Pons (tissue), 1 donor: ENCODE data around the gene LIN7B.
A peak's percentile ranks its signal among the peaks of the same experiment; 100 is the strongest.

Source experiments
- DNase-seq: peaks from one replicate; pipeline ENCODE4 v3.0.0-alpha.2; 2016; ENCODE audit warnings: low spot score

The LIN7B gene, protein sequence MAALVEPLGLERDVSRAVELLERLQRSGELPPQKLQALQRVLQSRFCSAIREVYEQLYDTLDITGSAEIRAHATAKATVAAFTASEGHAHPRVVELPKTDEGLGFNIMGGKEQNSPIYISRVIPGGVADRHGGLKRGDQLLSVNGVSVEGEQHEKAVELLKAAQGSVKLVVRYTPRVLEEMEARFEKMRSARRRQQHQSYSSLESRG

DNA sequence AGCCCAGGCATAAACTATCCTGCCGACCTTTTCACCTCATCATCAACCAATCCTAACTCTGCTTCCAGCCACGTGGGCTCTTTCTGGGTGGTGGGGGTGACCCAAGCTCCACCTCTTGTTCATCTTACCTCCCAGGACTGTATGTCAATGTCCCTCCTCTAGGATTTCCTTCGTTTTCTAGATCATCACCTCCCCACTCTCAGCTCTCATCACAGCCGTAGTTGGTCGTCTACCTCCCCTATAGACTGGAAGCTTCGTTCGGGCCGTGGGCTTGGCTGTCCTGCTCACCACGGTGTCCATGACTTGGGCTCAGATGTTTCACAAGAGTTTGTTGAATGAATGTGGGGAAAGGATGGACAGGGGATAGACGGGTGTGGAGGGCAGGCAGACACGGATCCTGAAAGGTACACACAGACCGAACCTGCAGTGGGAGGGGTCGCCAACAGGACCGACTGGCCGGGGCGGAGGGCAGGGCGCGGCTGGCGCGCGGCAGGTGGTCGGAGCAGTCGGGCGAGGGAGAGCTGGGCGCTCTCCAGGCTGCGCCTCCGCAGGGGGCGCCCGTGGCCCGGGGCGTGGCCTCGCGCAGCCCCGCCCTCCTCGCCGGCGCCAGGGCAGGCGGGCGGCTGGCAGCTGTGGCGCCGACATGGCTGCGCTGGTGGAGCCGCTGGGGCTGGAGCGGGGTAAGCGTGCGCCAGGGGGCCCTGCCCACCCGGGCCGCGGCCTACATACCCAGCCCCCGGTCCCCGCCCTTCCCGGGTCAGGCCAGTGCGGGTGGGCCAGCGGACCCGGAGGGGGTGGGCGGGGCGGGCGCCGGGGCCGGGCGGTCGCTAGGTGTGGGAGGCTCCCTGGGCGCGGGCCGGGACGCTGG lies at the start of gene LIN7B:
LIN7B (plus strand) TSS at position 609 of the 868 bp plus-strand sequence; CDS start at position 644, 35 bp downstream.
- DNase-seq, result no peak

- DNase-seq, result no peak
Measured at GRCh38 chr19:49064768-49065611, 49.2 kb upstream of the LIN7B start, which contains the start of gene NTF4. Gene NTF4 (minus strand): TSS chr19:49064818. CDS start chr19:49061997, 2,821 bp downstream.

DNA sequence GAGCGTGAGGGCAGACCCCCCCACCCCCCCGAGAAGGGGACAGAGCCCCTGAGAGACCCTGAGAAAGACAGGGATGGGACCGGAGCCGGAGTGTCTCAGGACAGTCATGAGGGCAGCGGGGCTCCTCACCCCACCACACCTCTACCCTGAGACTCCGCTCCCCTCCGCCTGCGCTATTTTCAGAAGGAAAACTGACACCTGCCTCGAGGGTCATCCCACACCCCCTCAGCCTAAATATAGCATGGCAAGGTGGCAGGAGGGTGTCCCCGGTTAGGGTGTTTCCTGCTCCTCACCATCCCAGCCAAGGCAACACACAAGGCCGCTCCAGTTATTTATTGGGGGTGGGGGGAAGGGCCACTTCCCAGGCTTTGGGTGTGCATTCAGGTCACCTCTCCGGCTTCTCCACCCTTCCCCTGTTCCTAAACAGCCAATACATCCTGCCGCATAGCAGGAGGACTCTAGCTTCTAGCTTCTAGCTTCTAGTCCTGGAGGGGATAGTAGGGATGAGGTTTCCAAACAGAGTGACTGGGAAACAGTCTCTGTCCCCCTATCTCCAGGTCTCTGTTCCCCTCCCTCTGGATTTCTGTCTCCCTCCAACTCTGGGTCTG lies 48.2 kb upstream of the LIN7B start:
- DNase-seq, result no peak

- no peak for DNase-seq
Measured at GRCh38 chr19:49067554-49067953, 46.6 kb upstream of the LIN7B start.

DNA sequence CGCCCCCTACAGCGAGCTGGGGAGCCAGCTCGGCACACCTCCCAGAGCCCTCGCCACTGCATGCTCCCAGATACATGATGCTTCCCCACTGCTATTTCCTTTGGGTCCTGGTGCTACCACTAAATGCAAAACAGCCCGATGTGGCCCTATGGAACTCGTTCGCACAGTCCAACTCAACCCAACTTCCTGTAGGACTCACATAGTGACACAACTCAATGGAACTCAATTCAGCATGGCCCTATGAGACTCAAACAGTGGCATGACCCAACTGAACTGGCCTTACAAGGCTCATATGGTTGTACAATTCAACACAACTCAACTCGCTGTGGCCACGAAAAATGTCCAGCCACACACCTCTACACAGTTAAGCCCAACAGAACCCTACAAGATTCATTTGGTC lies 45.1 kb upstream of the LIN7B start:
- DNase-seq, result no peak

DNA sequence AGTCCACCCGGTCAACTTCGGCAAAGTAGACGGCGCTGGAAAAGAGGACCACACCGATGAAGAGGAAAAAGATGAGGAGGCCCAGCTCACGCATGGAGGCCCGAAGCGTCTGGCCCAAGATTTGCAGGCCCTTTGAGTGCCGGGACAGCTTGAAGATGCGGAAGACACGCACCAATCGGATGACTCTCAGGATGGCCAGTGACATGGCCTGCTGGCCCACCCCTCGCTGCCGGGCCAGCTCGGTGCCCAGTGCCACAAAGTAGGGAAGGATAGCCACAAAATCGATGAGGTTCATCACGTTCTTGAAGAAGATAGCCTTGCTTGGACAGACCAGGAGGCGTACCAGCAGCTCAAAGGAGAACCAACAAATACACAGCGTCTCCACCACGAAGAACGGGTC lies 43.8 kb upstream of the LIN7B start:
- DNase-seq, result no peak

DNA sequence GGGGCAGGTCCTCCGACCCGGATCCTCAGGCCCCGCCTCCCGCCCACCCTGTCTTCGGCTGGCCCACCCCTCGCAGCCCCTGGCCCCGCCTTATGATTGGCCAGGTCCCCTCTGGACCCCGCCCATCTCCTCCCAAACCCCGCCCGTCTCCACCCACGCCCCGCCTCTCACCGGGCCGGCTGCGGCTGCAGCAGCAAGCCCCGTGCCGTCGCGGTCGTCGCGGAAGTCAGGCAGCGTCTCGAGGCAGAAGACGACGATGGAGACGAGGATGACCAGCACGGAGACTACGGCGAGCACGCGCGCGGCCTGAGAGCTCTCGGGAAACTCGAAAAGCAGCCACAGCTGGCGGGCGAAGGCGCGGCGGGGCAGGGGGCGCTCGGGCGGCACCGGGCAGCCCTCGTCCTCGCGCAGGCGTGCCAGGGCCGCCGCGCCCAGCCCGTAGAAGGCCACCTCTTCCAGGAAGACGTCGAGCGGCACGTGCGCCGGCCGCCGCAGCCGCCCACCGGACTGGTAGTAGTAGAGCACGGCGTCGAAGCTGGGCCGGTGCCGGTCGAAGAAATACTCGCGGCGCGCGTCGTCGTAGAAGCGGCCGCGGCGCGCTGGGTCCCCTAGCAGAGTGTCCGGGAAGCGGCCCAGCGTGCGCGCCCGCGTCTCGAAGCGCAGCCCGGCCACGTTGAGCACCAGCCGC lies 42.2 kb upstream of the LIN7B start:
- no peak for DNase-seq

GRCh38 chr19:49073514-49074378 lies 40.4 kb upstream of the LIN7B start:
- no peak for DNase-seq

- DNase-seq, result peak; percentile 39
Measured at GRCh38 chr19:49074869-49075268, 39.3 kb upstream of the LIN7B start.

GRCh38 chr19:49080392-49080791 lies 33.8 kb upstream of the LIN7B start:
- no peak for DNase-seq

DNA sequence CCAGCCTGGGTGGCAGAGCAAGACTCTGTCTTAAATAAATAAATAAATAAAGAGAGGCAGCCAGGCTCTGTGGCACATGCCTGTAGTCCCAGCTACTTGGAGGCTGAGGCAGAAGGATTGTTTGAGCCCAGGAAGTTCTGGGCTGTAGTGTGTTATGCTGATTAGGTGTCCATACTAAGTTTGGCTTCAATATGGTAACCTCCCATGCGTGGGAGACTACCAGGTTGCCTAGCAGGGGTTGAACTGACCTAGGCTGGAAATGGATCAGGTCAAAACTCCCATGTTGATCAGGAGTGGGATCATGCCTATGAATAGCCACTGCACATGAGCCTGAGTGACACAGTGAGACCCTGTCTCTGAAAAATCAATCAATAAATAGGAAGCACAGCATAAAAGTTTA lies 32.9 kb upstream of the LIN7B start:
- no peak for DNase-seq

DNA sequence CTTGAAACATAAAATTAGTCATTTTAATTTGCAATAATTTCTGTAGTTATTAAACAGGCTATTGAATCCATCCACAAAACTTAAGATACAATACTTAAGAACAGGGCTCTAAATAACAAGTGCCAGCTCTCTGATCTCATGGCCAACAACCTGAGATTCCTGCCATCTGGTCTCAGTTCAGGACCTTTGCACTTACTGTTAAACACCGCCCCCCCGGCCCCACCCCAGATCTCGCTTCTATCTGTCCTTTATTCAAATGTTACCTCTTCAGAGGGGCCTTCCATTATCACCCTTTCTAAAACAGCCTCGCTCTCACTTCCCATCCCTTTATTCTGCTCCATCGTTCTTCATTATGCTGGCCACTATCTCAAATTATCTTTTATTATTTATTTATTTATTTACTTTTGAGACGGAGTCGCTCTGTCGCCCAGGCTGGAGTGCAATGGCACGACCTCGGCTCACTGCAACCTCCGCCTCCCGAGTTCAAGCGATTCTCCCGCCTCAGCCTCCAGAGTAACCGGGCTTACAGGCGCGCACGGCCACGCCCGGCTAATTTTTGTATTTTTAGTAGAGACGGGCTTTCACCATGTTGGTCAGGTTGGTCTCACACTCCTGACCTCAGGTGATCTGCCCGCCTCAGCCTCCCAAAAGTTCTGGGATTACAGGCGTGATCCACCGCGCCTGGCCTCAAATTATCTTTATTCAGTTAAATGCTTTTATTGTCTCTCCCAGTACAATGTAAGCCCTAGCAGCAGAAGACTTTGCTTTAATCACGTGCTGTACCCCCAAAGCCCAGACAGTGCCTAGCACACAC lies 29.8 kb upstream of the LIN7B start:
- DNase-seq, result no peak

DNA sequence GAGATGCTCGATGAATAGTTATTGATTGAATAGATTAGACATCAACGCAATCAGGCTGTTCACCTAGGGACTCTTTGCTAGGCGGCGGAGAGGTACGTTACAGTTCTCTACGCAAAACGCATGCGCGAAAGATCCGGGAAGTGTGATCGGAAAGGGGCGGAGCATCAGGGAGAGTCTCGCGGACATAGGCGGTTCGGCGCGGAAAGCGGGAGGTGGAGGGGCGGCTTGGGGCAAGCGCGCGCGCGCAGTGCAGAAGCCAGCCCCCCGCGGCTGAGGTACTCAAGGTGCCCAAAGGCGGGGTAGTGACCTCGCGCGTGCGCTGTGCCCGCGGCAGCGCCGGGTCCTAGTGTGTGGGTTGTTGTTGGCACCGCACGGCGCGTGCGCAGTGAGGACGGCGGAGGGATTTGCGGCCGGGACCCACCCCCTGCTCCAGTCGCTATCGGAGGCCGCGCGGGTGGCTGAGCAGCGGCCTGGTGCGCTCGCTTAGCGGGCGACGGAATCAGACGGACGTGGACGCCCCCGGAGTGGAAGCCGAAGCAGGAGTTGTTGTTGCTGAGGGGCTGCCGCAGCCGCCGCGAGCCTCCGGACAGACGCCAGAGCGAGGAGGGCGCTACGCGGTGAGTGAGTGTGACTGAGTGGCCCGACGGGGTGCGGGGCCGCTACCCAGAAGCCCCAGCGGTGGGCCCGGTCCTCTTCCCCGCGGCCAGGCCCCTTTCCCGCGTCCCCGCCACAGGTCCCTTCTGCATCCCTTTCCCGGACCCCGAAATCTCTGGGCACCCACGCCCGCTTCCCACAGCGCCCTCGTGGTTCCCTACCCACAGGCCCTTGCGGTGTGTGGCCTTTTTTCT lies 28.9 kb upstream of the LIN7B start, which contains the start of gene SNRNP70:
SNRNP70 (plus strand) TSS at position 432 of the 848 bp plus-strand sequence. CDS start 964 bp downstream, outside the sequence.
- DNase-seq, result peak; percentile 98

DNA sequence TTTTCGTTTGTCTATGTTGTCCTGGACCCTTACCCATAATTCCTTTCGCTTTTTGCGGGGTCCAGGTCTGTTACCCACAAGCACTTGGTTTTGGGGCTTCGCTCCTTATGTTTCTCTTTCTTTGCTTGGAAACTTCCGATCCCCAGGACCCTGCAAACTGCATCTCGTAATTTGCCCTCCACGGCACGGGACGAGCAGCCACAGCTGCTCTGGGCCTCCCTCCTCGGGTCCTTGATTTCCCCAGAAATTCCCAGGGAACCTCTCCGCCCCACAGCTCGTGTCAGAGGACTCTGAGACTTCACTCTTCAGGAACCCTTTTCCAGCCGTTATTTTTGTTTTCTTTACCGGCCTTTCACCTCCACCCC lies 28.3 kb upstream of the LIN7B start:
- DNase-seq, result no peak

DNA sequence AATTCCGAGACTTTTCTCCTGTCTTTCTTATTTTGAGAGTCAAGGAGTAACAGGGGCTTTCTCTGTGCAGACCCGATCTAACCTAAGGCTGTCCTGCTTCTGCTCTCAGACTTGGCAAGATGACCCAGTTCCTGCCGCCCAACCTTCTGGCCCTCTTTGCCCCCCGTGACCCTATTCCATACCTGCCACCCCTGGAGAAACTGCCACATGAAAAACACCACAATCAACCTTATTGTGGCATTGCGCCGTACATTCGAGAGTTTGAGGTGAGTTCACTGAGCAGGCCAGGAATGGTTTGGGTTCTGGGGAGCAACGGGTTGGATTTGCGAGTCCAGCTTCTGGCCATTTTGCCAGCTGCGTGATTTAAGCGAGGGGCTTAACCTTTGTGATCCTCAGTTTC lies 27.9 kb upstream of the LIN7B start:
- DNase-seq, result no peak

DNA sequence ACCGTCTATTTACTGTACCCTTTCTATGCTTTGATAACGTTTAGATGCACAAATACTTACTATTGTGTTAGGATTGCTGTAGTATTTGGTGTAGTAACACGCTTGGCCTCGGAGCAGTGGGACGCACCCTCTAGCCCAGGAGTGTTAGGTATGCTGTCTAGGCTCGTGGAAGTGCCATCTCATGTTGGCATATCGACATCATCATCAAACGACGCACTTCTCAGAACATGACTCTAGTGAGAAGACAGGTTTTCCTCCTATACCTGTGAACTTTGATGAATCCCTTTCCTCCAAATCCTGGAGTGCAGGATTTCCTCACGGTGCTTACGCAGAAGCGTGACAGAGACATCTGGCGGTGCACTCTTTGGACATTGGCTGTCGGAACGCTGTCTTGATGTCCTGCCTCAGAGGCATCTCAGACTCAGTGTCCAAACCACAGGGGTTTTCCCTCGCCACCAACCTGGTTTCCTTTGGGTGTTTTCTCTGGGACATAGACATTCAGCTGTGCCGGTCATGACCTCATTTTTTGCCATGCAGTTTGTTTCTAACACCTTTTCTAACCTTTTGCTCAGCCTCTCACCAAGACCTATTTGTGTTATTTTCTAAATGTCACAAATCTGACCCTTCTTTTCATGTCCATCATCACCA lies 22.7 kb upstream of the LIN7B start:
- no peak for DNase-seq

DNA sequence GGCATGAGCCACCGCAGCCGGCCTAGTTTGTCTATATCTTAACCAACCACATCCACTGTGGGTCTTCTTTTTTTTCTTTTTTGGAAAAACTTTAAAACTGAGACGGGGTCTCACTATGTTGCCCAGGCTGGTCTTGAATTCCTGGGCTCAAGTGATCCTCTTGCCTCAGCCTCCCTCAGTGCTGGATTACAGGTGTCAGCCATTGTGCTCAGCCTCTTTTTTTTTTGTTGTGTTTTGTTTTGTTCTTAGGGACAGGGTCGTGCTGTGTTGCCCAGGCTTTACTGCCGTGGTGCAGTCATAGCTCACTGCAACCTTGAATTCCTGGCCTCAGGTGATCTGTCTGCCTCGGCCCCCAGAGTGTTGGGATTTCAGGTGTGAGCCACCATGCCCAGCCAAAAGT lies 21.5 kb upstream of the LIN7B start:
- no peak for DNase-seq
